Spleen (tissue), 11 donors: ENCODE data around the gene CRB3. TPM values are rescaled to one million over a fixed set of nuclear protein-coding genes. Genes with fewer than 3 reads are reported as not detected.
A peak's percentile ranks its signal among the peaks of the same experiment; 100 is the strongest.

Source experiments
- DNase-seq: peaks from one replicate; pipeline ENCODE4 v3.0.0-alpha.2; 2020
- H3K27ac ChIP-seq, 8 donors: fragments of 200-600 bp; sonication (generic) in 7 of 8; 1 replicate in 4 of 8; 2 replicates in 4 of 8; pipeline versions ENCODE4 v1.5.0 to v1.8.0; 2016 to 2021; ENCODE audit warnings: inconsistent platforms in 4 of 8, mild to moderate bottlenecking in 4 of 8, moderate library complexity in 1 of 8
- H3K27me3 ChIP-seq, 7 donors: fragments of 200-600 bp; sonication (generic) in 6 of 7; replicated peaks in 1 of 7; 1 replicate in 4 of 7; 2 replicates in 3 of 7; pipeline versions ENCODE4 v1.5.0 to v1.8.0; 2016 to 2021; ENCODE audit warnings: inconsistent platforms in 3 of 7, mild to moderate bottlenecking in 1 of 7
- H3K36me3 ChIP-seq, 6 donors: fragments of 200-600 bp; sonication (generic) in 5 of 6; 1 replicate in 4 of 6; 2 replicates in 2 of 6; pipeline versions ENCODE4 v1.5.0 to v1.8.0; 2016 to 2021; ENCODE audit warnings: inconsistent platforms in 2 of 6
- H3K4me1 ChIP-seq, 6 donors: fragments of 200-600 bp; sonication (generic) in 5 of 6; 1 replicate in 3 of 6; 2 replicates in 3 of 6; pipeline versions ENCODE4 v1.5.0 to v1.8.0; 2016 to 2021; ENCODE audit warnings: inconsistent platforms in 3 of 6
- H3K4me3 ChIP-seq, 8 donors: fragments of 200-600 bp; sonication (generic) in 7 of 8; 1 replicate in 4 of 8; 2 replicates in 4 of 8; pipeline versions ENCODE4 v1.5.0 to v1.8.0; 2016 to 2021; ENCODE audit warnings: inconsistent platforms in 4 of 8, mild to moderate bottlenecking in 4 of 8, moderate library complexity in 2 of 8
- H3K9me3 ChIP-seq, 8 donors: fragments of 200-600 bp; sonication (generic) in 7 of 8; 1 replicate in 4 of 8; 2 replicates in 4 of 8; pipeline versions ENCODE4 v1.5.0 to v1.8.0; 2016 to 2021; ENCODE audit warnings: inconsistent platforms in 4 of 8
- POLR2A ChIP-seq, 3 donors: fragments of 450-650 bp; IDR thresholded peaks; one replicate each; pipeline ENCODE4 v1.5.1; 2017; ENCODE audit warnings: antibody characterized with exemption in 3 of 3, mild to moderate bottlenecking in 1 of 3
- POLR2AphosphoS5 ChIP-seq, 3 donors: sonication (generic); formaldehyde crosslinking; IDR thresholded peaks; one replicate each; pipeline ENCODE4 v1.5.1; 2017; ENCODE audit warnings: antibody characterized with exemption in 3 of 3
- WGBS, 5 donors: extraction: QIAGEN DNeasy Blood & Tissue Kit in 3 of 5; methylation state at CpG; one replicate each; pipeline versions ENCODE4 v1.1.5 to v1.1.7; 2013 to 2018; 5-methylcytosine and 5-hydroxymethylcytosine counted together
- intact Hi-C: fragments of 100-400 bp; cut with DNase I; formaldehyde crosslinking; loops from one replicate; pipeline ENCODE4 v1.15.0; 2023; ENCODE audit warnings: low total_unique reads
- polyA plus RNA-seq, 3 donors: library from polyadenylated mRNA; stranded (reverse); fragments of 200-250 nt; gene quantifications; one replicate each; pipeline ENCODE4 v1.2.1, GENCODE V29; 2013
- total RNA-seq, 7 donors: library from RNA; depleted of rRNA in 3 of 7; stranded (reverse); fragments of >200 nt in 3 of 7; fragmentation: NEBNext Ultra II Directional in 4 of 7; extraction: Animal tissue kit (Norgen Biotek cat#: 25700) in 4 of 7; gene quantifications; one replicate each; pipeline versions ENCODE4 v1.1.0 to v1.2.1, GENCODE V29; 2016 to 2021
- TF ChIP-seq, protein P1 (sequence below), 11 experiments: fragments of 200-600 bp in 7 of 11; fragments of 450-650 bp in 4 of 11; sonication (generic) in 4 of 11; IDR thresholded peaks in 8 of 11; conservative IDR thresholded peaks in 3 of 11; 1 replicate in 7 of 11; 2 replicates in 4 of 11; pipeline versions ENCODE4 v1.4.0 to v1.8.0; 2016 to 2021; ENCODE audit warnings: antibody characterized with exemption in 11 of 11, inconsistent platforms in 4 of 11, mild to moderate bottlenecking in 1 of 11
- donor health status: healthy with polysubstance abuse.
- donor health status: DM: no; HTN: no; CAD: no; lungs with moderate emphysema.
- donor health status: DM: no; HTN: no; CAD: no.
- donor health status: Bipolar disorder and iron deficiency.
- donor health status: healthy.
- donor health status: DM: no; HTN: no; CAD: no.
- donor health status: DM: yes; HTN: yes; CAD: no.

The CRB3 gene
- total and polyA plus RNA-seq, 10 donors = 1.0 to 2.0 (median 1.2) TPM; not detected in 2

DNA sequence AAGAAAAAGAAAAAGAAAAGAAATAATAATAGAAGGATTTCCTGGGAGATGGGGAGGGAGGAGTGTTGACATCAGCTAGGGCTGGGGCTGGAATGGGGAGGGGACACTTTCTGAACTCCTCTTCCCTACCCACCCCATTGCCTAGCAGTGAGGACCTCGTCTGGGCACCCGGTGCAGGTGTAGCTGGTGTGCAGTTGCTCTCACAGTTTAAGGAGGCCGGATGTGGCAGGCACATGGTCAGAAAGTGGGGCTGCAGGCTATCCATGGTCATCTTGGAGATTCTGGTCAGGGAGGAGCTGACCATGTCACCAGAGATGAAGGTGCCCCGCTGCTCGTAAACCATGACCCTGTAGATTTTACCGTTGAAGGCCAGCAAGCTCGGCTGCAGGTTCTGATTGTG lies 46.5 kb downstream of the CRB3 start:
- no peak overlapping the region for H3K4me3 ChIP-seq
- intact Hi-C loops = loop anchor here (10.0 kb wide), 1 partner anchor 234 kb away; no protein-coding TSS in a partner anchor
- peak overlapping the region in 7 of 8 donors; percentile 67 to 89 (median 82) for H3K27ac ChIP-seq
- peaks cover 0 to 28% (median 0%) of the 10 kb centered on the region in 6 donors for H3K4me1 ChIP-seq
- H3K9me3 ChIP-seq = no peaks in the 10 kb centered on the region
- no peaks in the 10 kb centered on the region for H3K27me3 ChIP-seq
- WGBS, 5 donors = 53 to 90% (median 78%) methylated on average over 7 of the region's 7 CpGs
- TF ChIP-seq POLR2AphosphoS5 (IDR thresholded peaks at IDR 0.05) (no peak), POLR2A (IDR thresholded peaks at IDR 0.05) (no peak)
- TF ChIP-seq, protein P1, sequence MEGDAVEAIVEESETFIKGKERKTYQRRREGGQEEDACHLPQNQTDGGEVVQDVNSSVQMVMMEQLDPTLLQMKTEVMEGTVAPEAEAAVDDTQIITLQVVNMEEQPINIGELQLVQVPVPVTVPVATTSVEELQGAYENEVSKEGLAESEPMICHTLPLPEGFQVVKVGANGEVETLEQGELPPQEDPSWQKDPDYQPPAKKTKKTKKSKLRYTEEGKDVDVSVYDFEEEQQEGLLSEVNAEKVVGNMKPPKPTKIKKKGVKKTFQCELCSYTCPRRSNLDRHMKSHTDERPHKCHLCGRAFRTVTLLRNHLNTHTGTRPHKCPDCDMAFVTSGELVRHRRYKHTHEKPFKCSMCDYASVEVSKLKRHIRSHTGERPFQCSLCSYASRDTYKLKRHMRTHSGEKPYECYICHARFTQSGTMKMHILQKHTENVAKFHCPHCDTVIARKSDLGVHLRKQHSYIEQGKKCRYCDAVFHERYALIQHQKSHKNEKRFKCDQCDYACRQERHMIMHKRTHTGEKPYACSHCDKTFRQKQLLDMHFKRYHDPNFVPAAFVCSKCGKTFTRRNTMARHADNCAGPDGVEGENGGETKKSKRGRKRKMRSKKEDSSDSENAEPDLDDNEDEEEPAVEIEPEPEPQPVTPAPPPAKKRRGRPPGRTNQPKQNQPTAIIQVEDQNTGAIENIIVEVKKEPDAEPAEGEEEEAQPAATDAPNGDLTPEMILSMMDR (IDR thresholded peaks at IDR 0.05 in 8 of 11, conservative IDR thresholded peaks at IDR 0.05 in 3 of 11) = no peak
- no peaks in the 10 kb centered on the region for H3K36me3 ChIP-seq
- DNase-seq = no peak

DNA sequence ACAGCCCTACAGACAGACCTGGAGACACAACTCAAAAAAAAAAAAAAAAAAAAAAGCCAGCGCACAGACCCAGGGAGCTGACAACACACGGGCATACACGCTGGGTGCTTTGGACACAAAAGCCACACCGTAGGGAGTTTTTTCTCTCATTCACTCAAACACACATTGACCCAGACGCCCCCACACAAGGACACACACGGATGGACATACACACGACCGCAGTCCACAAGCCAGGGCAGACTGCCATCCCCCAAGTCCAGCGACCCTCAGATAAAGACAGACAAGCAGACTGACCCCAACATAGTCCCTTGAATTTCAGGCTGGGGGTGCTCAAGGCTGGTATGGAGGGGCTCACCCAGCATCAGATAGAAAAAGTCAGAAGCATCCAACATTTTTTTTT lies 50.0 kb downstream of the CRB3 start:
- H3K4me1 ChIP-seq = peaks cover 16 to 57% (median 29%) of the 10 kb centered on the region in 6 donors
- intact Hi-C loops = loop anchor here (10.0 kb wide), 1 partner anchor 231 kb away; no protein-coding TSS in a partner anchor
- WGBS, 5 donors = 65 to 79% (median 75%) methylated on average over 9 of the region's 9 CpGs
- H3K36me3 ChIP-seq = no peaks in the 10 kb centered on the region
- no peak for DNase-seq
- no peak overlapping the region for H3K27ac ChIP-seq
- H3K4me3 ChIP-seq = no peak overlapping the region
- TF ChIP-seq, protein P1 (IDR thresholded peaks at IDR 0.05 in 8 of 11, conservative IDR thresholded peaks at IDR 0.05 in 3 of 11) = no peak
- TF ChIP-seq POLR2AphosphoS5 (IDR thresholded peaks at IDR 0.05) = no peak
- no peak for TF ChIP-seq POLR2A (IDR thresholded peaks at IDR 0.05)
- H3K9me3 ChIP-seq = no peaks in the 10 kb centered on the region
- no peaks in the 10 kb centered on the region for H3K27me3 ChIP-seq

DNA sequence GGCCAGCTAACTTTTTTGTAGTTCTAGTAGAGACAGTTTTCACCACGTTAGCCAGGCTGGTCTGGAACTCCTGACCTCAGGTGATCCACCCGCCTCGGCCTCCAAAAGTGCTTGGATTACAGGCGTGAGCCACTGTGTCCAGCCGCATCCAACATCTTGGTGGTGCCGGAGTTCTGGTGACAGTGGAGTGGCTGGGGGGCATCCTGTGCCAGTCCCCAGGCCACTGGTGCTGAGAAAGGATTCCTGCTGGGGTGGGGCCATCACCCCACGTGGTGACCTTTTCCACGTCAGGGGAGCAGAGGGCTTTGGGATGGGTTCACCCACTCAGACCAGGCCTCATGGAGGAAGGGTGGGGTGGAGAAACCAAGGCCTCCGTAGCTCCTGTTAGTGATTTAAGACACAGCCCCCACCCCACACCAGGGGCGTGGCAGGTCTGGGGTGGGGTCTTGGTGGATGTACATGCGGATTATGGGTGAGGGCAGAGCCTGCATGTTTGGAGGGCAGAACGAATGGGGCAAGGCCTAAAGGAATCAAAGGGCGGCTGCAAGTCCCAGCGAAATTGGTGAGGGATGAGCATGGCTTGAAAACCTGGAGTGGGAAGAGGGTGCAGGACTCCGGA lies 51.0 kb downstream of the CRB3 start:
- Histone ChIP-seq H3K4me3 (no peak overlapping the region), H3K4me1 (peaks cover 16 to 63% (median 33%) of the 10 kb centered on the region in 6 donors), H3K9me3 (no peaks in the 10 kb centered on the region), H3K27ac (peak overlapping the region in 3 of 8 donors; percentile 21 to 89 (median 87)), H3K27me3 (no peaks in the 10 kb centered on the region), H3K36me3 (no peaks in the 10 kb centered on the region)
- 72 to 88% (median 84%) methylated on average over 12 to 15 of the region's 15 CpGs for WGBS, 5 donors
- DNase-seq = no peak
- no peak for TF ChIP-seq POLR2AphosphoS5 (IDR thresholded peaks at IDR 0.05)
- no peak for TF ChIP-seq POLR2A (IDR thresholded peaks at IDR 0.05)
- TF ChIP-seq, protein P1 (IDR thresholded peaks at IDR 0.05 in 8 of 11, conservative IDR thresholded peaks at IDR 0.05 in 3 of 11) = no peak
- intact Hi-C loops = loop anchor here (5.0 to 10.0 kb wide), 2 partner anchors 230 to 347 kb away; no protein-coding TSS in a partner anchor

DNA sequence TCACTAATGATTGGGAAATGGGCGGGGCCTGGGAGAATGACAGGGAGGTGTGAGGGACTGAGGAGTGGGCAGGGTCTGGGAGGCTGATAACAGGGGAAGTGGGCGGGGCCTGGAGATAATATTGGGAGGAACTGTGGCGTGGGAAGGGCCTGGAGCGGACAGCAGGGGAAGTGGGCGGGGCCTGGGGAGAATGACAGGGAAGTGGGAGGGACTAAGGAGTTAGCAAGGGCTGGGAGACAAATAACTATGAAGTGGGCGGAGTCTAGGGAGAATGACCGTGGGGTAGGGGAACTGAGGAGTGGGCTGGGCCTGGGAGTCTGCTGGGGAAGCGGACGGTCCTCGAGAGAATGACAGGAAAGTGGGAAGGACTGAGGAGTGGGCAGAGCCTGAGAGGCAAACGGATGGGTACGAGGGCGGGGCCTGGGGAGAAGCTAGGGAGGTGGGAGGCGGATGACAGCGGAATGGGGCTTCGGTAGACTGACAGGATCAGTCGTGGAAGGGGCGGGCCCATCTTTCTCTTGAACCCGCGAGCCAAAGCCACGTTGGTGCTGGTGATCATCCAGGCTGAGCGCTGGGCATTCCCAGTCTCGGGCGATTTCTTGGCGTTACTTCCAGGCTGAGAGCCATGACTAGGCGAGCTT lies 52.1 kb downstream of the CRB3 start:
- 0 to 2% (median 1%) methylated on average over 24 to 26 of the region's 26 CpGs for WGBS, 5 donors
- Histone ChIP-seq H3K27me3 (no peaks in the 10 kb centered on the region), H3K36me3 (no peaks in the 10 kb centered on the region), H3K4me3 (peak overlapping the region; percentile 55 to 86 (median 65)), H3K9me3 (no peaks in the 10 kb centered on the region), H3K27ac (peak overlapping the region; percentile 73 to 92 (median 87)), H3K4me1 (peaks cover 16 to 58% (median 33%) of the 10 kb centered on the region in 6 donors)
- intact Hi-C loops = loop anchor here (5.0 to 10.0 kb wide), 2 partner anchors 229 to 346 kb away; no protein-coding TSS in a partner anchor
- peak; percentile 96 for DNase-seq
- TF ChIP-seq POLR2A (IDR thresholded peaks at IDR 0.05) (peak in 1 of 3 donors; percentile 46), POLR2AphosphoS5 (IDR thresholded peaks at IDR 0.05) (peak in 2 of 3 donors; percentile 32 to 75)
- TF ChIP-seq, protein P1 (IDR thresholded peaks at IDR 0.05 in 8 of 11, conservative IDR thresholded peaks at IDR 0.05 in 3 of 11) = peak in 1 of 11 experiments; percentile 5
